GM13976 (cell line): Measurements from ENCODE around the gene CLTRN.

Experiments used
- DNase-seq: peaks from one replicate; pipeline ENCODE4 v3.0.0; 2012; ENCODE audit warnings: low spot score
- CTCF ChIP-seq: IDR thresholded peaks from 2 replicates; pipeline ENCODE4 v1.5.1; 2012; ENCODE audit warnings: borderline replicate concordance, mild to moderate bottlenecking; ENCODE audit not compliant: insufficient read depth; ENCODE audit errors: extremely low read depth, missing control alignments, control extremely low read depth
- in situ Hi-C: fragments of 300-500 bp; cut with MboI; formaldehyde crosslinking; loops from one replicate; pipeline ENCODE4 v1.12.0; 2022; ENCODE audit warnings: low sequenced_read_pairs, mixed read lengths, inconsistent platforms; ENCODE audit not compliant: unreplicated experiment

The CLTRN gene

GRCh38 chrX:15683193-15683592, 18.6 kb upstream of the CLTRN start:
- in situ Hi-C loops: no loop called here
- DNase-seq: no peak
- TF ChIP-seq CTCF: no peak

GRCh38 chrX:15681433-15681832, 16.8 kb upstream of the CLTRN start:
- TF ChIP-seq CTCF: no peak

GRCh38 chrX:15680401-15680800, 15.8 kb upstream of the CLTRN start:
- in situ Hi-C loops: no loop called here
- no peak for DNase-seq
- TF ChIP-seq CTCF: no peak

More at GRCh38 chrX:15681433-15681832, 16.8 kb upstream of the CLTRN start:
- no peak for DNase-seq
- in situ Hi-C loops: no loop called here

GRCh38 chrX:15679246-15679645, 14.6 kb upstream of the CLTRN start:
- in situ Hi-C loops: no loop called here
- TF ChIP-seq CTCF: no peak
- no peak for DNase-seq

GRCh38 chrX:15678339-15678738, 13.7 kb upstream of the CLTRN start:
- TF ChIP-seq CTCF: no peak
- in situ Hi-C loops: no loop called here
- no peak for DNase-seq

GRCh38 chrX:15676886-15677285, 12.3 kb upstream of the CLTRN start:
- DNase-seq: no peak
- no peak for TF ChIP-seq CTCF
- in situ Hi-C loops: no loop called here

GRCh38 chrX:15675490-15675921, 10.9 kb upstream of the CLTRN start:
- in situ Hi-C loops: no loop called here
- peak; percentile 84 for DNase-seq
- TF ChIP-seq CTCF: no peak
